Measurements from ENCODE around the gene RARRES2.
"Not testable (repeated sequence)": the region's sequence is repeated elsewhere in the genome, so short reads cannot be mapped to it uniquely, and the experiment has no call there.

The RARRES2 gene

GRCh38 chr7:150323682-150324372 lies 17.6 kb downstream of the RARRES2 start:
- no peak overlapping the region for H3K4me3 ChIP-seq (ENCODE audit: low read depth, low read length)
- TF ChIP-seq, protein P1, sequence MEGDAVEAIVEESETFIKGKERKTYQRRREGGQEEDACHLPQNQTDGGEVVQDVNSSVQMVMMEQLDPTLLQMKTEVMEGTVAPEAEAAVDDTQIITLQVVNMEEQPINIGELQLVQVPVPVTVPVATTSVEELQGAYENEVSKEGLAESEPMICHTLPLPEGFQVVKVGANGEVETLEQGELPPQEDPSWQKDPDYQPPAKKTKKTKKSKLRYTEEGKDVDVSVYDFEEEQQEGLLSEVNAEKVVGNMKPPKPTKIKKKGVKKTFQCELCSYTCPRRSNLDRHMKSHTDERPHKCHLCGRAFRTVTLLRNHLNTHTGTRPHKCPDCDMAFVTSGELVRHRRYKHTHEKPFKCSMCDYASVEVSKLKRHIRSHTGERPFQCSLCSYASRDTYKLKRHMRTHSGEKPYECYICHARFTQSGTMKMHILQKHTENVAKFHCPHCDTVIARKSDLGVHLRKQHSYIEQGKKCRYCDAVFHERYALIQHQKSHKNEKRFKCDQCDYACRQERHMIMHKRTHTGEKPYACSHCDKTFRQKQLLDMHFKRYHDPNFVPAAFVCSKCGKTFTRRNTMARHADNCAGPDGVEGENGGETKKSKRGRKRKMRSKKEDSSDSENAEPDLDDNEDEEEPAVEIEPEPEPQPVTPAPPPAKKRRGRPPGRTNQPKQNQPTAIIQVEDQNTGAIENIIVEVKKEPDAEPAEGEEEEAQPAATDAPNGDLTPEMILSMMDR (IDR thresholded peaks at IDR 0.05; ENCODE audit: insufficient read depth, low read length, missing control alignments): no peak
- POLR2A ChIA-PET: no interaction called here
- CTCF ChIA-PET: no interaction called here
- no peak for DNase-seq (ENCODE audit: low read depth, low spot score)

GRCh38 chr7:150322833-150323681 lies 18.4 kb downstream of the RARRES2 start, which contains the start of the genes ACTR3C and LRRC61:
Gene ACTR3C, minus strand, starts transcription at chr7:150323545. Its CDS starts 28,249 bp downstream, at chr7:150295296.
Gene LRRC61, plus strand, starts transcription at chr7:150323355. Its CDS starts 13,507 bp downstream, at chr7:150336862.
- TF ChIP-seq, protein P1 (IDR thresholded peaks at IDR 0.05; ENCODE audit: insufficient read depth, low read length, missing control alignments): no peak
- ChIA-PET CTCF (no interaction called here), POLR2A (no interaction called here)
- no peak within 1 kb of the TSS for H3K4me3 ChIP-seq (ENCODE audit: low read depth, low read length)
- DNase-seq (ENCODE audit: low read depth, low spot score): no peak

DNA sequence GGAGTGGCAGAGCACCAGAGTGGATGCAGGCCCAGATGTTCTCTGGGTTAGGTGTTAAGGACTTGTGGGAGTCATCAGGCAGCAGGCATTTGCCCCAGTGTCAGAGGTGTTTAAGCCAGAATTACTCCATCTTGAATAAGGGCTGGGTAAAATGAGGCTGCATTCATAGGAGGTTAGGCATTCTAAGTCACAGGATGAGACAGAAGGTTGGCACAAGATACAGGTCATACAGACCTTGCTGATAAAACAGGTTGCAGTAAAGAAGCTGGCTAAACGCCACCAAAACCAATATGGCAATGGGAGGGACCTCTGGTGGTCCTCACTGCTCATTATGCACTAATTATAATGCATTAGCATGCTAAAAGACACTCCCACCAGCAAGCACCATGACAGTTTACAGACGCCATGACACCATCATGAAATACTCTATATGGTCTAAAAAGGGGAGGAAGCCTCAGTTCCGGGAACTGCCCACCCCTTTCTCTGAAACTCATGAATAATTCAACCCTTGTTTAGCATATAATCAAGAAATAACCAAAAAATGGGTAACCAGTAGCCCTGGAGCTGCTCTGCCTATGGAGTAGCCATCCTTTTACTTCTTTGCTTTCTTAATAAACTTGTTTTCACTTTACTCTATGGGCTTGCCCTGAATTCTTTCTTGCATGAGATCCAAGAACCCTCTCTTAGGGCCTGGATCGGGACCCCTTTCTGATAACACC lies 19.2 kb downstream of the RARRES2 start:
- ChIA-PET CTCF (no interaction called here), POLR2A (interaction anchor here (0.6 kb wide), 1 partner anchor 656 kb away, joined by 3 read pairs; no protein-coding TSS in a partner anchor)
- DNase-seq (ENCODE audit: low read depth, low spot score): no peak
- TF ChIP-seq, protein P1 (IDR thresholded peaks at IDR 0.05; ENCODE audit: insufficient read depth, low read length, missing control alignments): no peak
- H3K4me3 ChIP-seq (ENCODE audit: low read depth, low read length): no peak overlapping the region

GRCh38 chr7:150321788-150322113 lies 19.7 kb downstream of the RARRES2 start:
- TF ChIP-seq, protein P1 (IDR thresholded peaks at IDR 0.05; ENCODE audit: insufficient read depth, low read length, missing control alignments): no peak
- no peak overlapping the region for H3K4me3 ChIP-seq (ENCODE audit: low read depth, low read length)
- ChIA-PET CTCF (no interaction called here), POLR2A (interaction anchor here (0.6 kb wide), 1 partner anchor 657 kb away, joined by 3 read pairs; no protein-coding TSS in a partner anchor)
- DNase-seq (ENCODE audit: low read depth, low spot score): no peak

DNA sequence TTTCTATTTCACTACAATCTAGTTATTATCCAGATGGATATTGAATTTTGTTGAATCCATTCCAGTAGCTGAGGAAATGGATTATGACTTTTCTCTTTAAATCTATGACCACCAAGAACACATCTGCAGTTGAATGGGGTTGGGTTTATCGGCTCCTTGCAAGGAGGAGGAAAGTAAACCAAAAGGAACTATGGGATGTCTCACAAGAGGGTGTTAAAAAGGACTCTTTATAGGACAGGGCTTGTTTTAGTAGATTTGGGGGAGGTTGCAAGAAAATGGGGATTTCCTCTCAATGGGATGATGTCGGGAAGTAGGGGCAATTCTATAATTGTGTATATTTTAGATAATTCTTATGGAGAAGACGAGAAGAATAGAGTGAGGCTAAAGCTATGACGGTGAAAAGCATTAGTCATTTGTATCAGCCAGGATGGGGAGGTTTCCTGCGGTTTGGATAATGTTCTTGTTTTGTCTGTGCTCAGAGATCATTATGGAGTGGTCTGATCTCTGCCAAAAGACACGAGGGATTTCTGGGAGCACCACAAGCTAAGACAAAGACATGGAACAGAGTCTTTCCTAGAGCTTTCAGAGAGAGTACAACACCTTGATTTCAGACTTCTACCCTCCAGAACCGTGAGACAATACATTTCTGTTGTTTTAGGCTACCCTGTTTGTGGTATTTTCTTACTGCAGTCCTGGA lies 23.5 kb downstream of the RARRES2 start:
- no peak for DNase-seq (ENCODE audit: low read depth, low spot score)
- TF ChIP-seq, protein P1 (IDR thresholded peaks at IDR 0.05; ENCODE audit: insufficient read depth, low read length, missing control alignments): no peak
- ChIA-PET POLR2A (no interaction called here), CTCF (interaction anchor here (1.0 kb wide), 1 partner anchor 39 kb away, joined by 3 read pairs; no protein-coding TSS in a partner anchor)
- H3K4me3 ChIP-seq (ENCODE audit: low read depth, low read length): no peak overlapping the region

DNA sequence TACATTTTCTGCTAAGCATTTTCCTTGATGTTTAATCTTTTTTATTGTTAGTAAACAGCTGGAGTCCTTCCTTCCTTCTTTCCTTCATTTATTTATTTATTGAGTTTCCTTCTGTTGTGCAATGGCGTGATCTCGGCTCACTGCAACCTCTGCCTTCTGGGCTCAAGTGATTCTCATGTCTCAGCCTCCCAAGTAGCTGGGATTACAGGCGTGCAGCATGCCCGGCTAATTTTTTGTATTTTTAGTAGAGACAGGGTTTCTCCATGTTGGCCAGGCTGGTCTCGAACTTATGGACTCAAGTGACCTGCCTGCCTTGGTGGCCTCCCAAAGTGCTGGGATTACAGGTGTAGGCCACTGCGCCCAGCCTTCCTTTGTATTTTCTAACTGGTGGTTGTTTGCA lies 24.4 kb downstream of the RARRES2 start:
- DNase-seq (ENCODE audit: low read depth, low spot score); H3K4me3 ChIP-seq (ENCODE audit: low read depth, low read length); POLR2A ChIA-PET: not testable (repeated sequence)
- CTCF ChIA-PET: interaction anchor here (1.0 kb wide), 1 partner anchor 40 kb away, joined by 3 read pairs; no protein-coding TSS in a partner anchor

Data from AG04449 (cell line).